SKM-1 treated with dmso at 0.1 percent for 144 hours (cell line): ENCODE data around the gene XRRA1.
A peak's percentile ranks its signal among the peaks of the same experiment; 100 is the strongest.

ENCODE experiments used
- DNase-seq: peaks from one replicate; lab custom pipeline; 2025; ENCODE audit not compliant: unreplicated experiment; lab: John Stamatoyannopoulos, UW

XRRA1 gene

GRCh38 chr11:74952752-74953151 is 3.9 kb upstream of the XRRA1 start:
- DNase-seq, result no peak

GRCh38 chr11:74951226-74951625 is 2.3 kb upstream of the XRRA1 start:
- no peak for DNase-seq

GRCh38 chr11:74950374-74950969 is 1.6 kb upstream of the XRRA1 start:
- DNase-seq, result no peak

- DNase-seq, result no peak
These were observed 854 bp upstream of the XRRA1 start for GRCh38 chr11:74949753-74950137.

GRCh38 chr11:74948546-74948897 is 369 bp downstream of the XRRA1 start:
- no peak for DNase-seq

GRCh38 chr11:74942073-74942759 is 6.7 kb downstream of the XRRA1 start:
- no peak for DNase-seq

- DNase-seq, result no peak
These were observed 7.4 kb downstream of the XRRA1 start for GRCh38 chr11:74941492-74941891.

GRCh38 chr11:74937696-74938475 is 11.0 kb downstream of the XRRA1 start:
- DNase-seq, result no peak

- DNase-seq, result no peak
These were observed 11.9 kb downstream of the XRRA1 start for GRCh38 chr11:74936976-74937375.

GRCh38 chr11:74936087-74936486 is 12.8 kb downstream of the XRRA1 start:
- no peak for DNase-seq

GRCh38 chr11:74935285-74935684 is 13.6 kb downstream of the XRRA1 start:
- DNase-seq, result no peak

GRCh38 chr11:74933765-74934164 is 15.1 kb downstream of the XRRA1 start:
- DNase-seq, result no peak

GRCh38 chr11:74932797-74933196 is 16.1 kb downstream of the XRRA1 start:
- no peak for DNase-seq

- no peak for DNase-seq
These were observed 16.7 kb downstream of the XRRA1 start for GRCh38 chr11:74932169-74932568.

- DNase-seq, result peak; percentile 63
These were observed 19.2 kb downstream of the XRRA1 start for GRCh38 chr11:74929431-74930363.

- no peak for DNase-seq
These were observed 21.4 kb downstream of the XRRA1 start for GRCh38 chr11:74927496-74927895.

- no peak for DNase-seq
These were observed 22.4 kb downstream of the XRRA1 start for GRCh38 chr11:74926304-74927030.

GRCh38 chr11:74925281-74925680 is 23.6 kb downstream of the XRRA1 start:
- DNase-seq, result no peak

- no peak for DNase-seq
These were observed 25.8 kb downstream of the XRRA1 start for GRCh38 chr11:74923125-74923524.

GRCh38 chr11:74909812-74910211 is 39.1 kb downstream of the XRRA1 start:
- no peak for DNase-seq

- DNase-seq, result no peak
These were observed 39.5 kb downstream of the XRRA1 start for GRCh38 chr11:74909385-74909784.
